ENCODE results near the gene TMEM236. TPM values are rescaled to one million over a fixed set of nuclear protein-coding genes. Genes with fewer than 3 reads are reported as not detected.

Gene TMEM236
- total and polyA plus RNA-seq, 9 of the 15 experiments (the other 6 are each of a cell fraction or from before 2014, with no cell fraction given), result 0.04 to 0.13 (median 0.04) TPM; not detected in 4

GRCh38 chr10:17742918-17743317, 9.1 kb upstream of the TMEM236 start (continued):
- TF ChIP-seq RFX5 (IDR thresholded peaks at IDR 0.05; ENCODE audit: low read depth, low read length), result no peak
- no peak for TF ChIP-seq HNRNPH1 (optimal IDR thresholded peaks at IDR 0.05; ENCODE audit: low read depth, low read length)
- no peak for TF ChIP-seq ZBTB7A (IDR thresholded peaks at IDR 0.05; ENCODE audit: borderline replicate concordance, control insufficient read depth, low read depth, low read length)
- TF ChIP-seq KLF10 (CRISPR knock-in tag; IDR thresholded peaks at IDR 0.05), result no peak
- 0 out of 2 replicates have a peak, but pooled peaks have one; percentile 44 for TF ChIP-seq CC2D1A (IDR thresholded peaks at IDR 0.05)
- TF ChIP-seq EGR1 (conservative IDR thresholded peaks at IDR 0.05), result no peak
- TF ChIP-seq ZNF583 (CRISPR knock-in tag; IDR thresholded peaks at IDR 0.05), result no peak
- TF ChIP-seq PTTG1 (tag; IDR thresholded peaks at IDR 0.05; ENCODE audit: low read depth), result no peak
- no peak for TF ChIP-seq HIVEP1 (CRISPR knock-in tag; IDR thresholded peaks at IDR 0.05)
- no peak for TF ChIP-seq FOS (IDR thresholded peaks at IDR 0.05; ENCODE audit: extremely low read depth, insufficient read length)
- TF ChIP-seq TAF7 (tag; IDR thresholded peaks at IDR 0.05), result no peak
- 0 out of 4 replicates have a peak, but pooled peaks of 1 of the 2 experiments have one; percentile 10 for TF ChIP-seq NRF1 (conservative IDR thresholded peaks at IDR 0.05 in 1 of 2, IDR thresholded peaks at IDR 0.05 in 1 of 2)
- TF ChIP-seq ELF1 (tag; IDR thresholded peaks at IDR 0.05), result no peak
- TF ChIP-seq CTBP1 (IDR thresholded peaks at IDR 0.05; ENCODE audit: borderline replicate concordance), result 0 out of 2 replicates have a peak, but pooled peaks have one; percentile 17
- TF ChIP-seq OTX1 (CRISPR knock-in tag; IDR thresholded peaks at IDR 0.05), result no peak
- TF ChIP-seq DLX4 (CRISPR knock-in tag; IDR thresholded peaks at IDR 0.05), result no peak
- TF ChIP-seq RFX7 (CRISPR knock-in tag; IDR thresholded peaks at IDR 0.05), result no peak
- TF ChIP-seq ZNF445 (CRISPR knock-in tag; IDR thresholded peaks at IDR 0.05; ENCODE audit: low read depth), result no peak
- TF ChIP-seq ZNF12 (CRISPR knock-in tag; IDR thresholded peaks at IDR 0.05), result no peak
- no peak for TF ChIP-seq ZNF23 (CRISPR knock-in tag; IDR thresholded peaks at IDR 0.05)
- no peak for TF ChIP-seq SAFB2 (IDR thresholded peaks at IDR 0.05; ENCODE audit: borderline replicate concordance, low read depth, low read length, severe bottlenecking)
- TF ChIP-seq ARID2 (IDR thresholded peaks at IDR 0.05), result 0 out of 2 replicates have a peak, but pooled peaks have one; percentile 25
- TF ChIP-seq ESRRA (IDR thresholded peaks at IDR 0.05; ENCODE audit: borderline replicate concordance, low read depth), result no peak
- TF ChIP-seq ZNF764 (CRISPR knock-in tag; IDR thresholded peaks at IDR 0.05; ENCODE audit: low read depth), result no peak
- no peak for TF ChIP-seq SMAD2 (IDR thresholded peaks at IDR 0.05; ENCODE audit: low read depth, low read length)
- no peak for TF ChIP-seq E4F1 (CRISPR knock-in tag; IDR thresholded peaks at IDR 0.05; ENCODE audit: borderline replicate concordance)
